Lower leg skin (tissue), 4 donors: Measurements from ENCODE around the gene DAND5. TPM values are rescaled to one million over a fixed set of nuclear protein-coding genes. Genes with fewer than 3 reads are reported as not detected.

ENCODE experiments used
- DNase-seq, 2 donors: peaks; one replicate each; pipeline ENCODE4 v3.0.0-alpha.2; 2019; ENCODE audit warnings: low spot score in 2 of 2
- H3K4me3 ChIP-seq: fragments of 200-600 bp; sonication (generic); 2 replicates; pipeline ENCODE4 v1.5.1; 2017; ENCODE audit warnings: mild to moderate bottlenecking, low read depth; ENCODE audit not compliant: poor library complexity, severe bottlenecking
- CTCF ChIP-seq, 3 donors: fragments of 450-650 bp; IDR thresholded peaks; one replicate each; pipeline ENCODE4 v1.5.1; 2016; ENCODE audit warnings: antibody characterized with exemption in 3 of 3, mild to moderate bottlenecking in 3 of 3, moderate library complexity in 2 of 3
- POLR2A ChIP-seq, 2 donors: fragments of 450-650 bp; IDR thresholded peaks; one replicate each; pipeline ENCODE4 v1.6.1; 2016 to 2017; ENCODE audit warnings: antibody characterized with exemption in 2 of 2, mild to moderate bottlenecking in 1 of 2, moderate library complexity in 1 of 2
- WGBS, 2 donors: methylation state at CpG; one replicate each; pipeline ENCODE4 v1.1.5; 2018; 5-methylcytosine and 5-hydroxymethylcytosine counted together
- intact Hi-C: fragments of 100-400 bp; cut with DNase I; formaldehyde crosslinking; loops from one replicate; pipeline ENCODE4 v1.15.0; 2023; ENCODE audit warnings: low total_unique reads
- total RNA-seq, 4 donors: library from RNA; depleted of rRNA; stranded (reverse); fragments of >200 nt; gene quantifications; one replicate each; pipeline ENCODE4 v1.1.0, GENCODE V29; 2016

DAND5 gene
- total RNA-seq, result under 1 TPM in 1 of 4 donors, not detected in 3; 0.32 TPM

GRCh38 chr19:12969292-12969988 lies at the start of gene DAND5:
DAND5 (plus strand) TSS chr19:12969576; CDS start chr19:12969661, 85 bp downstream.
- no peak within 1 kb of the TSS for H3K4me3 ChIP-seq
- intact Hi-C loops, result no loop called here
- no peak for DNase-seq
- WGBS, 2 donors, result 40 to 42% methylated on average over 13 to 14 of the region's 14 CpGs
- no peak for TF ChIP-seq POLR2A (IDR thresholded peaks at IDR 0.05)
- TF ChIP-seq CTCF (IDR thresholded peaks at IDR 0.05), result no peak

GRCh38 chr19:12921047-12921446 lies 48.3 kb upstream of the DAND5 start:
- no peak for DNase-seq
- no peak overlapping the region for H3K4me3 ChIP-seq
- WGBS, 2 donors, result 61 to 69% methylated on average over 3 of the region's 3 CpGs
- intact Hi-C loops, result no loop called here
- TF ChIP-seq CTCF (IDR thresholded peaks at IDR 0.05) (no peak), POLR2A (IDR thresholded peaks at IDR 0.05) (no peak)

- no peak overlapping the region for H3K4me3 ChIP-seq
- DNase-seq, result no peak
- intact Hi-C loops, result no loop called here
- no peak for TF ChIP-seq CTCF (IDR thresholded peaks at IDR 0.05)
- no peak for TF ChIP-seq POLR2A (IDR thresholded peaks at IDR 0.05)
- WGBS, 2 donors, result 98% methylated on average over 4 of the region's 4 CpGs
Observed at GRCh38 chr19:12922959-12923358, 46.4 kb upstream of the DAND5 start.

GRCh38 chr19:12924621-12925310 lies 44.6 kb upstream of the DAND5 start:
- TF ChIP-seq POLR2A (IDR thresholded peaks at IDR 0.05) (no peak), CTCF (IDR thresholded peaks at IDR 0.05) (no peak)
- intact Hi-C loops, result no loop called here
- DNase-seq, result no peak
- no peak overlapping the region for H3K4me3 ChIP-seq
- WGBS, 2 donors, result 95 to 96% methylated on average over 29 of the region's 29 CpGs

- 92 to 94% methylated on average over 19 of the region's 19 CpGs for WGBS, 2 donors
- H3K4me3 ChIP-seq, result no peak overlapping the region
- intact Hi-C loops, result no loop called here
- no peak for DNase-seq
- TF ChIP-seq CTCF (IDR thresholded peaks at IDR 0.05) (no peak), POLR2A (IDR thresholded peaks at IDR 0.05) (no peak)
Observed at GRCh38 chr19:12930002-12930645, 39.3 kb upstream of the DAND5 start.
